Stomach (tissue), 4 donors: ENCODE measurements around the gene KLHL30.

Experiments
- CTCF ChIP-seq, 7 experiments: fragments of 450-650 bp in 4 of 7; fragments of 200-600 bp in 3 of 7; sonication (generic) in 3 of 7; IDR thresholded peaks; one replicate each; pipeline ENCODE4 v1.5.1; 2016 to 2019; ENCODE audit warnings: antibody characterized with exemption in 7 of 7, control low read depth in 2 of 7, mild to moderate bottlenecking in 1 of 7
- POLR2AphosphoS5 ChIP-seq, 3 donors: sonication (generic); formaldehyde crosslinking; IDR thresholded peaks; one replicate each; pipeline ENCODE4 v1.6.1; 2016; ENCODE audit warnings: antibody characterized with exemption in 3 of 3

GRCh38 chr2:238150686-238151085 lies 12.2 kb downstream of the KLHL30 start:
- TF ChIP-seq CTCF (IDR thresholded peaks at IDR 0.05) (no peak), POLR2AphosphoS5 (IDR thresholded peaks at IDR 0.05) (no peak)
